Uterus (tissue), 2 donors: ENCODE measurements around the gene MXD1.

Source experiments
- CTCF ChIP-seq, 4 experiments: fragments of 200-600 bp in 2 of 4; fragments of 450-650 bp in 2 of 4; sonication (generic) in 2 of 4; IDR thresholded peaks; one replicate each; pipeline ENCODE4 v1.5.1; 2016 to 2019; ENCODE audit warnings: antibody characterized with exemption in 4 of 4, mild to moderate bottlenecking in 2 of 4, moderate library complexity in 1 of 4
- POLR2A ChIP-seq, 2 donors: fragments of 450-650 bp; IDR thresholded peaks; one replicate each; pipeline ENCODE4 v1.6.1; 2016; ENCODE audit warnings: antibody characterized with exemption in 2 of 2, mild to moderate bottlenecking in 1 of 2, moderate library complexity in 1 of 2

DNA sequence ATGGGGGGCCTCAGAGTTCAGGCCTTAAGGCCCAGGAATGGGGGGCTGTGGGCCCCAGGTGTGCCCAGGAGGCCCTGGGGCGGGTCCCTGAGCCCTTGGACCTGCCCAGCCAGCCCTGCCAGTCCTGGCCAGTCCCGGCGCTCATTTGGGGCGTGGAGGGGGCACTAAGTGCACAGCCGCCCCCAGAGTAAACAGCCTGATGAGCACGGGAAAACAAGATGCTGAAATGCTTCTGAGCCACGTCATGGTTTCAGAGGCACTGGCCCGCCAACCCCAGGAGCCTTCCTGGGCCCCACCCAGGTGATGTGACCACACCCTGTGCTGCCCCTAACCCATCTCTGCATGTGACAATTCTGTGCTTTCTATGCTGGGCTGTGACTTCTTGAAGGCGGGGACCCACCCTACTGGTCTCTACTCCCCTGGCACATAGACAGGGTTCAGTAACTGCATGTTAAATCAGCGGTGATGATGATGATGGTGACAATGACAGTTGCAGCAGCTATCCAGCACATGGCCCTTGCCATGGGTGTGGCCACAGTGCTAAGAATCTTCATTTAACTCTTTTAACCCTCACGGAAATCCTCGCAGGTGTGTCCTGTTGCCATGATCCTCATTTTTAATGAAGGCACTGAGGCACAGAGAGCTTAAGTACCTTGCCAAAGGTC, 74.7 kb downstream of the MXD1 start:
- no peak for TF ChIP-seq CTCF (IDR thresholded peaks at IDR 0.05)
- TF ChIP-seq POLR2A (IDR thresholded peaks at IDR 0.05): no peak
